ENCODE measurements around the gene TTR. TPM values are rescaled to one million over a fixed set of nuclear protein-coding genes. Genes with fewer than 3 reads are reported as not detected.

The TTR gene
- total and polyA plus RNA-seq, 2 experiments from 2014 or later, result not detected

DNA sequence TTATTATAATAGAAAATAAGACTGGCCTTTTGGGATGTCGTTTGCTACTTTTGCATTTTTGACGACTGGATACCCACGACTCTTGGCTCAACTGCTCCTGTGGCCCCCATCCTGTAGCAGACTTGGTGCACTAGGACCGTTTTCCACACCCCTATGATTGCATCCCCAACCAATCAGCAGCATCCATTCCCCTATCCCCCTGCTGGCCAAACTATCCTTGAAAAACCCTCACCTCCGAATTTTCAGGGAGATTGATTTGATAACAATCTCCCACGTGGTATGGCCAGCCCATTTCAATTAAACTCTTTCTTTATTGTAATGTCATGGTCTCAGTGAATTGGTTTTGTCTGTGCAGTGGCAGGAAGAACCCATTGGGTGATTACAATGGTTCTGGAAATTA lies 37.9 kb upstream of the TTR start:
- peak; percentile 71 for DNase-seq (ENCODE audit: low spot score)

More for the DNA sequence above, 37.9 kb upstream of the TTR start:
- Histone ChIP-seq H3F3A (replicated peaks; ENCODE audit: low read depth) (no peaks in the 10 kb centered on the region), H3K4me1 (ENCODE audit: insufficient read depth) (peaks cover 11% of the 10 kb centered on the region; the same call in 1 of the 2 replicates), H3K4me2 (no peak overlapping the region), H3K4me3 (no peak overlapping the region), H3K36me3 (ENCODE audit: insufficient read depth) (no peaks in the 10 kb centered on the region), H3K79me2 (replicated peaks; ENCODE audit: insufficient read depth) (no peaks in the 10 kb centered on the region), H3K27me3 (ENCODE audit: insufficient read depth) (no peaks in the 10 kb centered on the region), H3K27ac (ENCODE audit: low read depth) (no peak overlapping the region), H3K9me2 (ENCODE audit: insufficient read depth) (no peaks in the 10 kb centered on the region), H2AFZ (no peak overlapping the region), H4K20me1 (replicated peaks; ENCODE audit: insufficient read depth) (no peaks in the 10 kb centered on the region)
- TF ChIP-seq, protein P1, sequence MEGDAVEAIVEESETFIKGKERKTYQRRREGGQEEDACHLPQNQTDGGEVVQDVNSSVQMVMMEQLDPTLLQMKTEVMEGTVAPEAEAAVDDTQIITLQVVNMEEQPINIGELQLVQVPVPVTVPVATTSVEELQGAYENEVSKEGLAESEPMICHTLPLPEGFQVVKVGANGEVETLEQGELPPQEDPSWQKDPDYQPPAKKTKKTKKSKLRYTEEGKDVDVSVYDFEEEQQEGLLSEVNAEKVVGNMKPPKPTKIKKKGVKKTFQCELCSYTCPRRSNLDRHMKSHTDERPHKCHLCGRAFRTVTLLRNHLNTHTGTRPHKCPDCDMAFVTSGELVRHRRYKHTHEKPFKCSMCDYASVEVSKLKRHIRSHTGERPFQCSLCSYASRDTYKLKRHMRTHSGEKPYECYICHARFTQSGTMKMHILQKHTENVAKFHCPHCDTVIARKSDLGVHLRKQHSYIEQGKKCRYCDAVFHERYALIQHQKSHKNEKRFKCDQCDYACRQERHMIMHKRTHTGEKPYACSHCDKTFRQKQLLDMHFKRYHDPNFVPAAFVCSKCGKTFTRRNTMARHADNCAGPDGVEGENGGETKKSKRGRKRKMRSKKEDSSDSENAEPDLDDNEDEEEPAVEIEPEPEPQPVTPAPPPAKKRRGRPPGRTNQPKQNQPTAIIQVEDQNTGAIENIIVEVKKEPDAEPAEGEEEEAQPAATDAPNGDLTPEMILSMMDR (conservative IDR thresholded peaks at IDR 0.05; ENCODE audit: low read depth in 2 of 2), result peak; percentile 52 to 53
- TF ChIP-seq, protein P2, sequence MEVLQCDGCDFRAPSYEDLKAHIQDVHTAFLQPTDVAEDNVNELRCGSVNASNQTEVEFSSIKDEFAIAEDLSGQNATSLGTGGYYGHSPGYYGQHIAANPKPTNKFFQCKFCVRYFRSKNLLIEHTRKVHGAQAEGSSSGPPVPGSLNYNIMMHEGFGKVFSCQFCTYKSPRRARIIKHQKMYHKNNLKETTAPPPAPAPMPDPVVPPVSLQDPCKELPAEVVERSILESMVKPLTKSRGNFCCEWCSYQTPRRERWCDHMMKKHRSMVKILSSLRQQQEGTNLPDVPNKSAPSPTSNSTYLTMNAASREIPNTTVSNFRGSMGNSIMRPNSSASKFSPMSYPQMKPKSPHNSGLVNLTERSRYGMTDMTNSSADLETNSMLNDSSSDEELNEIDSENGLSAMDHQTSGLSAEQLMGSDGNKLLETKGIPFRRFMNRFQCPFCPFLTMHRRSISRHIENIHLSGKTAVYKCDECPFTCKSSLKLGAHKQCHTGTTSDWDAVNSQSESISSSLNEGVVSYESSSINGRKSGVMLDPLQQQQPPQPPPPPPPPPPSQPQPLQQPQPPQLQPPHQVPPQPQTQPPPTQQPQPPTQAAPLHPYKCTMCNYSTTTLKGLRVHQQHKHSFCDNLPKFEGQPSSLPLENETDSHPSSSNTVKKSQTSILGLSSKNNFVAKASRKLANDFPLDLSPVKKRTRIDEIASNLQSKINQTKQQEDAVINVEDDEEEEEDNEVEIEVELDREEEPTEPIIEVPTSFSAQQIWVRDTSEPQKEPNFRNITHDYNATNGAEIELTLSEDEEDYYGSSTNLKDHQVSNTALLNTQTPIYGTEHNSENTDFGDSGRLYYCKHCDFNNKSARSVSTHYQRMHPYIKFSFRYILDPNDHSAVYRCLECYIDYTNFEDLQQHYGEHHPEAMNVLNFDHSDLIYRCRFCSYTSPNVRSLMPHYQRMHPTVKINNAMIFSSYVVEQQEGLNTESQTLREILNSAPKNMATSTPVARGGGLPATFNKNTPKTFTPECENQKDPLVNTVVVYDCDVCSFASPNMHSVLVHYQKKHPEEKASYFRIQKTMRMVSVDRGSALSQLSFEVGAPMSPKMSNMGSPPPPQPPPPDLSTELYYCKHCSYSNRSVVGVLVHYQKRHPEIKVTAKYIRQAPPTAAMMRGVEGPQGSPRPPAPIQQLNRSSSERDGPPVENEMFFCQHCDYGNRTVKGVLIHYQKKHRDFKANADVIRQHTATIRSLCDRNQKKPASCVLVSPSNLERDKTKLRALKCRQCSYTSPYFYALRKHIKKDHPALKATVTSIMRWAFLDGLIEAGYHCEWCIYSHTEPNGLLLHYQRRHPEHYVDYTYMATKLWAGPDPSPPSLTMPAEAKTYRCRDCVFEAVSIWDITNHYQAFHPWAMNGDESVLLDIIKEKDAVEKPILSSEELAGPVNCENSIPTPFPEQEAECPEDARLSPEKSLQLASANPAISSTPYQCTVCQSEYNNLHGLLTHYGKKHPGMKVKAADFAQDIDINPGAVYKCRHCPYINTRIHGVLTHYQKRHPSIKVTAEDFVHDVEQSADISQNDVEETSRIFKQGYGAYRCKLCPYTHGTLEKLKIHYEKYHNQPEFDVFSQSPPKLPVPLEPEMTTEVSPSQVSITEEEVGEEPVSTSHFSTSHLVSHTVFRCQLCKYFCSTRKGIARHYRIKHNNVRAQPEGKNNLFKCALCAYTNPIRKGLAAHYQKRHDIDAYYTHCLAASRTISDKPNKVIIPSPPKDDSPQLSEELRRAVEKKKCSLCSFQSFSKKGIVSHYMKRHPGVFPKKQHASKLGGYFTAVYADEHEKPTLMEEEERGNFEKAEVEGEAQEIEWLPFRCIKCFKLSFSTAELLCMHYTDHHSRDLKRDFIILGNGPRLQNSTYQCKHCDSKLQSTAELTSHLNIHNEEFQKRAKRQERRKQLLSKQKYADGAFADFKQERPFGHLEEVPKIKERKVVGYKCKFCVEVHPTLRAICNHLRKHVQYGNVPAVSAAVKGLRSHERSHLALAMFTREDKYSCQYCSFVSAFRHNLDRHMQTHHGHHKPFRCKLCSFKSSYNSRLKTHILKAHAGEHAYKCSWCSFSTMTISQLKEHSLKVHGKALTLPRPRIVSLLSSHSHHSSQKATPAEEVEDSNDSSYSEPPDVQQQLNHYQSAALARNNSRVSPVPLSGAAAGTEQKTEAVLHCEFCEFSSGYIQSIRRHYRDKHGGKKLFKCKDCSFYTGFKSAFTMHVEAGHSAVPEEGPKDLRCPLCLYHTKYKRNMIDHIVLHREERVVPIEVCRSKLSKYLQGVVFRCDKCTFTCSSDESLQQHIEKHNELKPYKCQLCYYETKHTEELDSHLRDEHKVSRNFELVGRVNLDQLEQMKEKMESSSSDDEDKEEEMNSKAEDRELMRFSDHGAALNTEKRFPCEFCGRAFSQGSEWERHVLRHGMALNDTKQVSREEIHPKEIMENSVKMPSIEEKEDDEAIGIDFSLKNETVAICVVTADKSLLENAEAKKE (CRISPR knock-in tag; IDR thresholded peaks at IDR 0.05), result no peak
- no peak overlapping the region for H3K4me3 Mint-ChIP-seq
- peak; percentile 20; the same call in 2 of the 3 replicates for ATAC-seq
- peaks cover 9% of the 10 kb centered on the region for H3K27me3 Mint-ChIP-seq (ENCODE audit: insufficient read depth, low read depth, poor library complexity)
- H3K4me1 Mint-ChIP-seq, result peaks cover 24% of the 10 kb centered on the region
- H3K9me3 Mint-ChIP-seq, result no peaks in the 10 kb centered on the region; the same call in 2 of the 3 replicates
- H3K36me3 Mint-ChIP-seq (ENCODE audit: low read depth), result no peaks in the 10 kb centered on the region; the same call in 2 of the 3 replicates
- no peak overlapping the region for H3K27ac Mint-ChIP-seq
